ENCODE data around the gene CXCR3. TPM values are rescaled to one million over a fixed set of nuclear protein-coding genes. Genes with fewer than 3 reads are reported as not detected.

The CXCR3 gene
- total RNA-seq, 1 donor from 2014 or later, result not detected

Other genes starting within 250 kb of the CXCR3 start
- gene OGT, start 85.4 kb downstream of the CXCR3 start, total RNA-seq, result 86.6 and 115 TPM in 2 replicates
- 0.59 and 2.3 TPM in 2 replicates for gene GCNA, start 40.1 kb downstream of the CXCR3 start, total RNA-seq
- gene CXorf49, start 99.8 kb upstream of the CXCR3 start, total RNA-seq, result not detected in 2 replicates
- gene CXorf49B, start 144.8 kb upstream of the CXCR3 start, total RNA-seq, result not detected in 2 replicates

All from pulmonary artery endothelial cell (primary cell).